NCI-H748 treated with DMSO at 0.1 percent for 48 hours (cell line): ENCODE data around the gene FRMPD1.

Experiments
- DNase-seq: peaks from one replicate; lab custom pipeline; 2025; lab: John Stamatoyannopoulos, UW

The FRMPD1 gene

DNA sequence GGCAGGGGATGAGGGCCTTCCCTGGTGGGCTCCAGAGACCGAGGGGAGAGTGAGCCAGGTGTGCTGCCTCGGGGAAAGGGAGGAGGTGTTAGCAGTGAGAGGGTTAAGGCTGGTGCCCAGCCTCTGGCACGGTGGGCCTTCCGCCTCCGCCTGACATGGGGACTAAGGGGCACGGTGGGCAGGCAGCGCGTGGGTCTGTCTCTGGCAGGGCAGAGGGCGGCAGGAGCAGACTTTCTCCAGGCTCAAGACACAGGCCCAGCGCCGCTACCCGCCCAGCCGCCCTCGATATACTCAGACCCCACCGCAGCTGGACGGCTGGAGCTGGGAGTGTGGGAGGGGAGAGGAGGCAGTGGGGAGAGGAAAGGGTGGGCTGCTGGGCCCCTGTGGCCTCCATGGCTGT is 14.9 kb upstream of the FRMPD1 start:
- DNase-seq: no peak

DNA sequence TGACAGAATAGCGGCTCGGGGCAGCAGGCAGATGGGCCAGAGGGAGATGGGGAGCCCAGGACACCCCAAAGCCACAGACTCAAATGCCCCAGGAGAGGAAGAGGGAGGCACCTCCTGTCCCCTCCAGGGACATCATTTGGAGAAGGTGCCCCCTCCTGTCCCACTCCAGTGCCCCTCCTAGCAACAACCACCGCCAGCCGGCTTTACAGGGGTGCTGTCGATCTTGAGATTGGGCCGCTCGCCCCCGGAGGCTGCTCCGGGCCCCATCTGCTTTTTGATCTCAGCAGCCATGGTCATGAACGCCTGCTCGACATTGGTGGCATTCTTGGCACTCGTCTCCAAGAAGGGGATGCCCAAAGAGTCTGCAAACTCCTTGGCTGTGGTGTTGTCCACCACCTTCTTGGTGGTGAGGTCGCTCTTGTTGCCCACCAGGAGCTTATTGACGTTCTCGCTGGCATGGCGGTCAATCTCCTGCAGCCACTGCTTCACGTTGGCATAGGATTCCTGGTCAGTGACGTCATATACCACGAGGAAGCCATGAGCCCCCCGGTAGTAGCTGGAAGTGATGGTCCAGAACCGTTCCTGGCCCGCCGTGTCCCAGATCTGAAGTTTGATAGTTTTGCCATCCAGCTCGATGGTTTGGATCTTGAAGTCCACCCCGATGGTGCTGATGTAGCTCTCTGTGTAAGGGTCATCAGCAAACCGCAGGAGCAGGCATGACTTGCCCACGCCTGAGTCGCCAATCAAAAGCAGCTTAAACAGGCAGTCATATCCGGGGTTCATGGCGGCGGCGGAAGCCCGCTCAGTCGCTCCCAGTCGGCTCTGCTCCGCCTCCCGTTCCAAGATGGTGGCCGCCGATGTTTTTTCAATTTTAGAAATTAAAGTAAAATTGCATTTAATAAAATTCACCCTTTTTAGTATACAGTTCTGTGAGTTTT is 14.0 kb upstream of the FRMPD1 start:
- no peak for DNase-seq

DNA sequence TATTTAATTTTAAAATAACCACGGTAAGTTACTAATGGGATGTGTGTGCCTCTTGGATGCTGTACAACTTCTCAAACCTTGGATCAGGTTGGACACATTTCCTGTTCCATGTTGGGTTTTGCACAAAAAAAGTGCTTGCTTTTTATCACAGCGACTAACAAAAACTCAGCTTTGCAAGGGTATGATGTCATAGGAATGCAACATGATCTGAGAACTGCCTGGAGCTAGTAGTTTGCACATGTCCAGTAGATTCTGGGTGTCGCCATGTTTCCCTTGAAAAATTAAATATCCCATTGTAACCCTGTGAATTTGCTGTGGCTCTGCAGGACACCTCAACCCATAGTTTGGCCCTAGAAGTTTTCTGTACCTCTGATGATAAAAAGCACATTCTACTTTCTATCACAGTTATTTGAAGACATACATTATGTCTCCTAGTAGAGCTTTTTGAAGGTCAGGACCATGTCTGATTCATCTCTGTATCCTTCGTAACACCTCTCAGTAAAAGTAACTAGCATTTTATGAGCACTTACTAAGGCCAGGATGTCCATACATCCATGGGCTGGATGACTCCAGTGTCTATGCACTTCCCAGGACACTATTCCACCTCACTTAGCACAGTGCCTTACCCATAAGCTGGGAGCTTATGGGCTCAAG is 11.5 kb upstream of the FRMPD1 start:
- no peak for DNase-seq

DNA sequence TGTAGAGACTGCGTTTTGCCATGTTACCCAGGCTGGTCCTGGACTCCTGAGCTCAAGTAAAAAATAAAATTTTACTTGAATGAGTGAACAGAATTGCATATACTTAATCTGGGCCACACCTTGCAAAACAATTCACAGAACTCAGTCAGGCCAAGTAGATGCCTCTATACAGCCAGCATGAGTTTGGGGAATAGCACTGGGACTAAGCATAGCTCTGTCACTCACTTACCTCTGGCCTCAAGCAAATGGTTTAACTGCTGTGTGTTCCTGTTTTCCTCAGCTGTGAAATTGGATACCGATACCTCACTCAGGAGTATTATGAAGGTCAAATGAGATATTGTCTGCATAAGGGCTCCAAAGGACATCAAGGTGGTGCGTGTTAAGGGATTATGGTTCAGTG is 10.9 kb upstream of the FRMPD1 start:
- DNase-seq: no peak

DNA sequence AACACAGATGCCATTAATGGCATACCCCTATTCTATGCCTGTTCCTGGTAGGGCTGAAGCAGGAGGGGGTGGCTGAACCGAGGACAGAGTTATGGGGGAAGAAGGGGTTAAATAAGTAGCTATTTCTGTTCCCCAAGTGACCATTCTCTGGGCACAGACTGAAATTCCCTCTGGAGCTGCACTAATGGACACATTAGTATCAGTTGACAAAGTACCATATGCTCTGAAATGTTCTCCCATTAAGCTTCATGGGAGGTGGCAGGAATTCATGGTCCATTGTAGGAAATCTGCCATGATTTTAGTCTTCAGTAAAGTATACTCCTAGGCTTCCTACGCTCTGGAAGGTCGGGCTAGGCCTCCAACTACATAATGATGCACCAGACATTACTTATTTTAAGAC is 10.5 kb upstream of the FRMPD1 start:
- no peak for DNase-seq

DNA sequence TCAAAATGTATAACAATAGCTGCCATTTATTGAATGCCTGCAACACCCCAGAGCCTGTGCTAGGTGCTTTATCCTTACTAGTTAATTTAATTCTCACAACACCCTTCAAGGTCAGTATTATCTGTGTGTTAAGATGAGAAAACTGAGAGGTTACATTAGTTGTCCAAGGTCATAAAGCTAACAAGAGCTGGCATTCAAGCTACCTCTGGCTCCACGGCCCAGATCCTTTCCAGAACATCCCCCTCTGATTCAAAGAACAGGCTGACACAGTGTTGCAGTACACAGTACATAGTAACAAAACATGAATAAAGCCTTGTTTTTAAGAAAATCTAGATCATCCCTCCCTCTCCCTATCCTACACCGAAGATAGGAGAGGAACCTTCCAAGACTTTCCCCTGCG is 9.4 kb upstream of the FRMPD1 start:
- no peak for DNase-seq

GRCh38 chr9:37643214-37643613 is 7.5 kb upstream of the FRMPD1 start:
- DNase-seq: no peak

DNA sequence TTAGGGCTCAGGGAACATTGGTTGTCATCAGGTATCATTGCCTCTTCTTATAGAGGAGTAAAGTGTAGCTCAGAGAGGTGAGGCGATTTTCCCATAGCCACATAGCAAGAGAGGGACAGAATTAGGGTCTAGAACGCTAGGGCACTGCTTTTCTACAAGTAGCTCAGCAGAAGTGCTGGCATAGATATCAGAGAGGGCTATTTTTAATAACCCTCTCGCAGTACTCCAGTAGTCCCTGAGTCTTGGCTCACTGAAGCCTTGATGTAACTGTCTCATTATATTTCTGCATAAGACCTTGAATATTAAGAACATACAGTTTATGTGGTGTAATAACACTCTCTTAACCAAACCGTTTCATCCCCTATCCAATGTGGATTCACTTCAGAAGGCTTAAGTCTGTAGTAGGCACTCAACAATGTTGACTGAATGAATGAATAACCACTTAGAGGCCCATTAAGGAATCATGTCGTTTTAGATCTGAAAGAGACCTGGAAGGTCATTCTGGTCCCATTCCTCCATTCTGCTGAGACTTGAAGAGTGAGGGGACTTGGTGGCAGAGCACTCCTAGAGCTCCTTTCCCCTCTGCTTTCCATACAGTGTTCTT is 4.7 kb upstream of the FRMPD1 start:
- DNase-seq: no peak

- no peak for DNase-seq
Measured at GRCh38 chr9:37650299-37650872, 368 bp upstream of the FRMPD1 start.

GRCh38 chr9:37652261-37652660 is 1.5 kb downstream of the FRMPD1 start:
- DNase-seq: no peak

DNA sequence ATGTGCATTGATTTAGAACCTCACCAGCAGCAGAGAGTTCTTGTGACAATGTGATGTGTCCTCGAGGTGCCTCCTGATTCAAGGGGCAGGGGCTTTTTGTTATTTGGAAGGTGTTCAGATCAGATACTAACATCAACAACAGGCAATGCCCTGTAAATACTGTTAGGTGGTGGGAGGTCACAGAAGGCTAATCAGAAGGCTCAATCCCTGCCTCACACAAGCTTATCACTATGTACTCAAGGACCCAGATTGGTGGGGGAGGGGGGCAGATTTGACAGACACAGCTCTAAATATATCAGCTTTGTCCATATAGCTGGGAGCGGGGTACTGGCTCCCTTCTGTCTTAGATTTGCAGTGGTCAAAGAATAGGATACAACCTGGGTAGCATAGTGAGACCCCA is 2.6 kb downstream of the FRMPD1 start:
- no peak for DNase-seq

DNA sequence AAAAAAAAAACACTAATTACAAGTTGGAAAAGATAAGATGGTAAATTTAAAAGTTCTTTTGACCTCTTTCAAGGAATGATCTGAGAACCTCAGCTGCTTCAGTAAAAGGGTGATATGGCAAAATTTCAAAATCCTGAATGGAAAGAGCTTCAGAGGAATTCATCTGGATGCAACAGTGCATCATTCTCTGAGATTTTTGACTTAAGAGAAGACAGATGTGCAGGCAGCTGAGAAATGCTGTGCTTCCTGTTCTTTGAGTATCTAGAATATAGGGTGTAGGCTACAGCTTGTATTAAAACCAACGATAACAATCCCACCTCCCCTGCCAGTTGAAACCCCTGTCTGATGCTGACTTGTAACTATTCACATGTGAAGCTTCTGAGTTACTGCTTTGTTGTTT is 6.2 kb downstream of the FRMPD1 start:
- DNase-seq: no peak

DNA sequence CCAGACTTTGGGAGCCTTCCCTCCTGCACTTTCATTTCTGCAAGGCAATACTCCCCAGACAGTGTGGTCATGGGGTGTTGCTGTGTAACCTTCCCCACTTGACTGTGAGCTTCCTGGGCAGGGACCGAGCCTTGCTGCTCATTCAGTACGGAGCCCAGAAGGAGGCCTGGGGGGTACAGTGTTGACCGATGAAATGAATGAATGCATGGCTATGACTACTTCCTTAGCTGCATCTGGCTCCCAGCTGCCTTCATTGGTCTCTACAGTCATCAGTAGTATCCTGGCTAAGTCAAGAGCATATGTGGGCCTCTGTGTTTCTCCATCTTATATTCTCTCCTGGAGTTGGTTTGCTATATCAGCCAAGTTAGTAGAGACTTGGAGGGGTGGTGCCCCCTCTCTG is 9.9 kb downstream of the FRMPD1 start:
- no peak for DNase-seq

DNA sequence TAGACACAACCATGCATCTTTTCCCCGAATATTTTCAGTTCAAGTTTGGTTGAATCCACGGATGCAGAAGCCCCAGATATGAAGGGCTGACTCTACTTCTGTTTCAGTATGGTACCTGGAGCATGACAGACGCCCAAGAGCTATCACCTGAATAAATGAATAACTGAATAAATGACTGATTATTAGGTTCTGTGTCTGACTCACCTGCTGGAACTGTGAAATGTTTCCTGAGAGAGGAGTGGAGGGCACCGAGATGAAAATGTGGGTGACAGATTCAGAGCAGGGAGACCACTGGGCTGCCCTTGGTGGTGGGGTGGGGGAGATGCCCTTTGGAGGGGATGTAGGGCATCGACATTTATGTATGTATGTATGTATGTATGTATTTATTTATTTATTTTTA is 13.2 kb downstream of the FRMPD1 start:
- DNase-seq: no peak

- no peak for DNase-seq
Measured at GRCh38 chr9:37667706-37668105, 17.0 kb downstream of the FRMPD1 start.

DNA sequence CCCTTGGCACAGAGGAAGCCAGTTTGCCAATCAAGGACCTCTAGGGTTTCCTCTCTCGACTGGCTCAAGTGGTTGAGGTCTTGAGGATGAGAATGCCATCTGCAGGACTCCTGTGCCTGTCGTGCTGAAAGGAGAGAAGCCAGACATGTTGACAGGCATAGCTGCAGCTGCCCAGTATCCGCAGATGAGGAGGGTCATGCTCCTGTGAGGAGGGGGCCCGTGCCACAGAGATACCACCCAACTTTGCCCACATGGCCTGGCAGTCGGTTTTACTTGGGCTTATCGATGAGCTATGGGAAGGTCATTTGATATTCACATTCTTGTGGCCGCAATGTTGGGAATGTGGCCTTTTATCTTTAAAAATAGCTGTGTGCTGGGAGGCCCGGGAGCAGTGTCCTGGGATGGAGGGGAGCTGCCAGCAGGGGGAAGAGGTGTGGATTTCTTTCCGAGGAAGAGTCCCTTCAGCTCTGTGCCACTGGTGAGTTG is 17.4 kb downstream of the FRMPD1 start:
- no peak for DNase-seq

- no peak for DNase-seq
Measured at GRCh38 chr9:37669232-37669631, 18.5 kb downstream of the FRMPD1 start.

- DNase-seq: peak; percentile 30
Measured at GRCh38 chr9:37675661-37676060, 24.9 kb downstream of the FRMPD1 start.

DNA sequence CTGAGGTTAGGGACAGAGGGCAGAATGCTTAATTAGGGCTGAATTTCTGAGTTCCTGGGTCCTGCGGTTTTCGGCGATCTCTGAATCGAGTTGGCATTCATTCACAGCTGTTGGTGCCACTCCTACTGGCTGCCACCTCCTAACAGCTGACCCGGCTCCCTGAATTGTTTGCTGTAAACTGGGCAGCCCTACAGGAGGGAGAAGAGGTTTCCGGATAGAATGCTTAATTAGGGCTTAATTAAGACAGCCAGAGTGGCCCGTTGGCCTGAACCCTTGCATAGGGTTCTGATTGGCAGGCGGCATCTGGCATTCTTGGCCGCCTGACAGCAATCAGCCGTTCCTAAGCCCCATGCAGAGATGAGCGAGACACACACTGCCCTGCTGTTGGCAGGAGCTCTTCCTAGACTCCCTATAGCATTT is 25.7 kb downstream of the FRMPD1 start:
- DNase-seq: peak; percentile 79

DNA sequence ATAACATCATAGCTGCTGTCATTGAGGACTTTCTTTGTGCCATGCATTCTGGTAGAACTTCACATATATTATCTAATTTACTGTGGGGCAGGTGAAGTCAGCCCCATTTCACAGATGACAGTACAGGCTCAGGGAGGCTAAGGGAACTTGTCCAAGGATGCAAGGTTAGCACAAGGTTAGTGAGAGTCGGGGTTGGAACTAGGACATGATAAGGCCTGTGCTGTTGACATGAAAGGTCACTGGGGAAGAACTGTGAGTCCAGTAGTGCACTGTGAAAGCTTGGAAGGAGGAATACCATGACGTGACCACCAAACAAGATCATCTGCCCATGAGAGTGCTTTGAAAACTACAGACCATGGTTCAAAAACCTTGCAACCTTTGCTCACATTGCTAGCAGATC is 26.7 kb downstream of the FRMPD1 start:
- DNase-seq: no peak

DNA sequence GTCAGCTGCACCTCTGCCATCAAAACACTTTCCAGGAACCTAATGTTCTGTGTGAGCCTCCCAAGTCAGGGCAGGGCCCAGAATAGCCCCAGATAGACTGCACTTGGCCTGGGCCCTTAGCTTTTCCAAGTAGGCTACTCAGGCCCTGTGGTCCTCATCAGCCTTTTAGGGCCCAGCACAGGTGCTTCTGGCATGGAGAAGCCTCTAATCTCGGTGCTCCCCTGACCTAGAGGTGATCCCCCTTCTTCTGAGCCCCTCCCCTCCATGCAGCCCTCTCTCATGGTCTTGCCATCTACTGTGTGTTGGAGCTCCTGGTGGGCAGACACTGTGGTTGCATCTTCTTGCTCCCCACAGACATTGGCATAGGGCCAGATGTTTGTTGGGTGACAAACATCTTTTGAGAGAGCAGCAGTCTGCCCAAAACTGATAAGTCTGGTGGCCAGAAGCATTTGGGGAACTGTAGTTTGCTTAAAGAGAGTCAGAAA is 28.1 kb downstream of the FRMPD1 start:
- no peak for DNase-seq

DNA sequence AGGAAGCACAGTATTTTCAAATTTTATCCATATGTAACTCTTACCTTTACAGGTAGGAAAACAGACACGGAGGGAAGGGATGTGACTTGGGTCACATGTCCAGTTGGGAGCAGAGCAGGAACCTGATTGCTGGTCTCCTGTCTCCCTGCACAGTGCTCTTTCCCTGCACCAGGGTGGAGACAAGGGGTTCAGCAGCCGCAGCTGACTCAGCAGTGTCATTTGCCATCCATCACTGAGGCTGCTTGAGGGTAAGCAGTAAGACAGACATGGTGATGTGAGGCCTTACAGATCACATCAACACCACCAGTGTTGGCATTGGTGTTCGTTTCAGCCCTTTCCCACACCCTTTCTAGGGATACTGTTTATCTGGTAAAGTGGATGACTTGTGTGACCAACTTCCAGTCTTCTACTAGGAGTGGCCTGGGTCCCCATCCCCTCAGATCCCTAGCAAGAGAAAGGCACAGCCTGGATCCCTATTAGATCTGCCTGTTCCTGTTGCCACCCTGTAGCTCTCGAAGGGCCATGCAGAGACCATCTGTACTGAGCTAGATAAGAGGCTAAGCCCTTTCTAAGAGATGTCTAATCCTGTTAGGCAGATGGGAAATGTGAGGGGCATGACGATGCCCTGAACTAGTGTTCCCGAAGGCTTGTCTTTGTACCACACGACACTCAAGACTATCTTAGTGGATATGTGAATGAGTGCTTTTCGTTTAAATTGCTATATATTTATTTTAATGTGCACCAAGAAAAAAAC is 29.1 kb downstream of the FRMPD1 start:
- DNase-seq: no peak
